Measurements from ENCODE around the gene RUFY4. TPM values are rescaled to one million over a fixed set of nuclear protein-coding genes. Genes with fewer than 3 reads are reported as not detected.
A peak's percentile ranks its signal among the peaks of the same experiment; 100 is the strongest.
"Not testable (repeated sequence)": the region's sequence is repeated elsewhere in the genome, so short reads cannot be mapped to it uniquely, and the experiment has no call there.

Gene RUFY4
- total RNA-seq, 1 experiment from 2014 or later, result not detected

DNA sequence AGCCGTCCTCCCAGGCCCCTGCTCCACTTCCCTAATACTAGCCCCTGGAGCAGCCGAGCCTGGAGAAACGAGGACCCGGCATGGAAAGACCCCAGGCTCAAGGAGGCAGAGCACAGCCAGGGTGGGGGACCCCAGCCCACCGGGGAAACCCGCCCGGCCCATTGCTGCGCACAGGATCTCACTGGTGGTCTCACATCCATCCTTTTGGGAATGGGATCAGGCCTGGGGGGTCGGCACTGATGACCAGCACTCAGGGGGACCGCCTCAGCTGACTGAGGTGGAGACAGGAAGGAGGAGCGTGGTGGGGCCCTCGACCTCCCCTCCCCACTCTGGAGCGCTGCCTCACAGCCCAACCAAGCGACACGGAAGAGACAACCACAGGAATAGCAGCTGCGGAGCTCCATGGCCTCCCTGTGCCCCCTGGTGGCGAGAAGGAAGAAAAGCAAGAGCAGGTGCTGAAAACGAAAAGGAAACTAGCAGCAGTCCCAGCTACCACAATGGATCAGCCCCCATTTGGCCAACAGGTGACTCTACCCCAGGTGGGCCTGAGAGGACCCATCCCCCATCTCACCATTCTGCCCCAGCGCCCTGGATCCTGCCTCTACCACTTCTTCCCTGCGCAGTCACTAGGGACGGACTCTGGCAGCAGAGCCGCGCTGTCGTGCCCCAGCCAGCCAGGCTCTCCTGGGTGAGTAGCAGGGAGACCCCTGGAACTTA is 34.4 kb upstream of the RUFY4 start:
- Histone ChIP-seq H3K4me3 (ENCODE audit: low read depth in 2 of 2, low read length in 2 of 2) (peak overlapping the region; percentile 18 to 35), H3K27me3 (ENCODE audit: control insufficient read depth, insufficient read depth, low read length) (peaks cover 10% of the 10 kb centered on the region)
- TF ChIP-seq, protein P1, sequence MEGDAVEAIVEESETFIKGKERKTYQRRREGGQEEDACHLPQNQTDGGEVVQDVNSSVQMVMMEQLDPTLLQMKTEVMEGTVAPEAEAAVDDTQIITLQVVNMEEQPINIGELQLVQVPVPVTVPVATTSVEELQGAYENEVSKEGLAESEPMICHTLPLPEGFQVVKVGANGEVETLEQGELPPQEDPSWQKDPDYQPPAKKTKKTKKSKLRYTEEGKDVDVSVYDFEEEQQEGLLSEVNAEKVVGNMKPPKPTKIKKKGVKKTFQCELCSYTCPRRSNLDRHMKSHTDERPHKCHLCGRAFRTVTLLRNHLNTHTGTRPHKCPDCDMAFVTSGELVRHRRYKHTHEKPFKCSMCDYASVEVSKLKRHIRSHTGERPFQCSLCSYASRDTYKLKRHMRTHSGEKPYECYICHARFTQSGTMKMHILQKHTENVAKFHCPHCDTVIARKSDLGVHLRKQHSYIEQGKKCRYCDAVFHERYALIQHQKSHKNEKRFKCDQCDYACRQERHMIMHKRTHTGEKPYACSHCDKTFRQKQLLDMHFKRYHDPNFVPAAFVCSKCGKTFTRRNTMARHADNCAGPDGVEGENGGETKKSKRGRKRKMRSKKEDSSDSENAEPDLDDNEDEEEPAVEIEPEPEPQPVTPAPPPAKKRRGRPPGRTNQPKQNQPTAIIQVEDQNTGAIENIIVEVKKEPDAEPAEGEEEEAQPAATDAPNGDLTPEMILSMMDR (IDR thresholded peaks at IDR 0.05), result peak; percentile 76
- H3K27ac ChIP-seq (ENCODE audit: low read length); H3K36me3 ChIP-seq (ENCODE audit: control insufficient read depth, insufficient read depth, low read length); H3K4me1 ChIP-seq (ENCODE audit: control insufficient read depth, insufficient read depth, low read length); H3K9me3 ChIP-seq (ENCODE audit: control insufficient read depth, insufficient read depth, low read depth, low read length); in situ Hi-C loops (cut with HindIII; ENCODE audit: low pct_unique_long_range_greater_than_20kb, low sequenced_read_pairs); POLR2A ChIA-PET; BruUV-seq (replicated peaks): not testable (repeated sequence)
- peak; percentile 24 for DNase-seq (ENCODE audit: low read depth, low spot score)
- CTCF ChIA-PET, result interaction anchor here (1.0 kb wide), 2 partner anchors 245 to 249 kb away, joined by 5 to 9 read pairs; no protein-coding TSS in a partner anchor
- intact Hi-C loops (cut with micrococcal nuclease; ENCODE audit: unreplicated experiment), result loop anchor here (5.0 kb wide), 1 partner anchor 247 kb away; no protein-coding TSS in a partner anchor
- peak; percentile 86 for ATAC-seq

GRCh38 chr2:218035463-218036100 is 33.5 kb upstream of the RUFY4 start:
- TF ChIP-seq, protein P1 (IDR thresholded peaks at IDR 0.05), result no peak
- no peak for TF ChIP-seq SIN3A (IDR thresholded peaks at IDR 0.05; ENCODE audit: borderline replicate concordance, insufficient read depth, low read depth, low read length)
- TF ChIP-seq TCF7L2 (IDR thresholded peaks at IDR 0.05; ENCODE audit: low read depth, low read length), result no peak
- TF ChIP-seq REST (IDR thresholded peaks at IDR 0.05; ENCODE audit: insufficient read depth in 1 of 2, low read depth in 2 of 2, low read length in 1 of 2), result no peak
- Histone ChIP-seq H3K27me3 (ENCODE audit: control insufficient read depth, insufficient read depth, low read length) (peaks cover 12% of the 10 kb centered on the region), H3K36me3 (ENCODE audit: control insufficient read depth, insufficient read depth, low read length) (no peaks in the 10 kb centered on the region), H3K4me3 (ENCODE audit: low read depth in 2 of 2, low read length in 2 of 2) (no peak overlapping the region), H3K9me3 (ENCODE audit: control insufficient read depth, insufficient read depth, low read depth, low read length) (no peaks in the 10 kb centered on the region), H3K27ac (ENCODE audit: low read length) (no peak overlapping the region), H3K4me1 (ENCODE audit: control insufficient read depth, insufficient read depth, low read length) (no peaks in the 10 kb centered on the region; the same call in 1 of the 2 replicates)
- intact Hi-C loops (cut with micrococcal nuclease; ENCODE audit: unreplicated experiment), result no loop called here
- CTCF ChIA-PET, result no interaction called here
- POLR2A ChIA-PET, result no interaction called here
- BruUV-seq (replicated peaks), result no TSS peak
- ATAC-seq (no peak), DNase-seq (ENCODE audit: low read depth, low spot score) (no peak)
- in situ Hi-C loops (cut with HindIII; ENCODE audit: low pct_unique_long_range_greater_than_20kb, low sequenced_read_pairs), result no loop called here

All from Panc1 (cell line).